Trophoblast cell (in vitro differentiated cells and primary cell): ENCODE results near the gene FBLIM1.
"Not testable (repeated sequence)": the region's sequence is repeated elsewhere in the genome, so short reads cannot be mapped to it uniquely, and the experiment has no call there.

Source experiments
- DNase-seq, 2 donors: peaks; one replicate each; pipeline ENCODE4 v3.0.0-alpha.2; 2016
- H2AFZ ChIP-seq: 2 replicates; pipeline ENCODE4 v1.6.1; 2013; ENCODE audit warnings: low read length, moderate library complexity, mild to moderate bottlenecking; ENCODE audit not compliant: insufficient read depth, poor library complexity
- H2AK5ac ChIP-seq: 2 replicates; pipeline ENCODE4 v1.6.1; 2013; ENCODE audit warnings: mild to moderate bottlenecking, low read length
- H2BK120ac ChIP-seq: 2 replicates; pipeline ENCODE4 v1.6.1; 2013; ENCODE audit warnings: low read length, mild to moderate bottlenecking, moderate library complexity; ENCODE audit not compliant: insufficient read depth, poor library complexity
- H2BK12ac ChIP-seq: 2 replicates; pipeline ENCODE4 v1.6.1; 2013; ENCODE audit warnings: mild to moderate bottlenecking, low read length, moderate library complexity
- H2BK5ac ChIP-seq: 2 replicates; pipeline ENCODE4 v1.6.1; 2013; ENCODE audit warnings: low read length, low read depth, moderate library complexity, mild to moderate bottlenecking; ENCODE audit not compliant: poor library complexity
- H3K14ac ChIP-seq: 2 replicates; pipeline ENCODE4 v1.6.1; 2013; ENCODE audit warnings: mild to moderate bottlenecking, low read length
- H3K18ac ChIP-seq: 2 replicates; pipeline ENCODE4 v1.6.1; 2013; ENCODE audit warnings: mild to moderate bottlenecking, low read length
- H3K23ac ChIP-seq: 2 replicates; pipeline ENCODE4 v1.6.1; 2013; ENCODE audit warnings: low read length
- H3K27ac ChIP-seq: 2 replicates; pipeline ENCODE4 v1.5.1; 2013; ENCODE audit warnings: low read depth, mild to moderate bottlenecking, inconsistent platforms, low read length, moderate library complexity
- H3K27me3 ChIP-seq: 2 replicates; pipeline ENCODE4 v1.6.1; 2013; ENCODE audit warnings: inconsistent platforms, mild to moderate bottlenecking, low read length, moderate library complexity; ENCODE audit not compliant: insufficient read depth
- H3K36me3 ChIP-seq, 2 experiments: 1 replicate in 1 of 2; 2 replicates in 1 of 2; pipeline ENCODE4 v1.6.1; 2013; ENCODE audit warnings: low read length in 2 of 2, mild to moderate bottlenecking in 2 of 2, moderate library complexity in 1 of 2; ENCODE audit not compliant: insufficient read depth in 2 of 2, control insufficient read depth in 1 of 2
- H3K4ac ChIP-seq: 2 replicates; pipeline ENCODE4 v1.6.1; 2013; ENCODE audit warnings: low read depth, mild to moderate bottlenecking, low read length, moderate library complexity
- H3K4me1 ChIP-seq, 2 experiments: 1 replicate in 1 of 2; 2 replicates in 1 of 2; pipeline ENCODE4 v1.6.1; 2013; ENCODE audit warnings: low read length in 2 of 2, mild to moderate bottlenecking in 2 of 2, moderate library complexity in 1 of 2; ENCODE audit not compliant: insufficient read depth in 2 of 2, control insufficient read depth in 1 of 2
- H3K4me2 ChIP-seq: 2 replicates; pipeline ENCODE4 v1.6.1; 2013; ENCODE audit warnings: inconsistent platforms, mild to moderate bottlenecking, low read length, moderate library complexity
- H3K4me3 ChIP-seq: 2 replicates; pipeline ENCODE4 v1.5.1; 2013; ENCODE audit warnings: mild to moderate bottlenecking, low read depth, low read length, inconsistent platforms
- H3K79me1 ChIP-seq: one replicate; pipeline ENCODE4 v1.6.1; 2013; ENCODE audit warnings: low read length
- H3K79me2 ChIP-seq: 2 replicates; pipeline ENCODE4 v1.6.1; 2013; ENCODE audit warnings: low read length, mild to moderate bottlenecking; ENCODE audit not compliant: control insufficient read depth, insufficient read depth, poor library complexity
- H3K9ac ChIP-seq: 2 replicates; pipeline ENCODE4 v1.6.1; 2013; ENCODE audit warnings: mild to moderate bottlenecking, low read length
- H3K9me3 ChIP-seq: 2 replicates; pipeline ENCODE4 v1.6.1; 2013; ENCODE audit warnings: low read depth, mild to moderate bottlenecking, control low read depth, inconsistent platforms, low read length; ENCODE audit not compliant: insufficient read depth
- H4K12ac ChIP-seq: 2 replicates; pipeline ENCODE4 v1.6.1; 2013; ENCODE audit warnings: low read depth, mild to moderate bottlenecking, low read length, moderate library complexity
- H4K8ac ChIP-seq: 2 replicates; pipeline ENCODE4 v1.6.1; 2013; ENCODE audit warnings: low read depth, mild to moderate bottlenecking, low read length, moderate library complexity
- H4K91ac ChIP-seq: one replicate; pipeline ENCODE4 v1.6.1; 2013; ENCODE audit warnings: low read depth, mild to moderate bottlenecking, low read length, moderate library complexity
- WGBS: extraction: QIAGEN DNeasy Blood & Tissue Kit; methylation state at CpG from one replicate; pipeline ENCODE4 v1.1.7; 2013; ENCODE audit warnings: missing lambda C conversion rate; ENCODE audit not compliant: insufficient read length, insufficient coverage; ENCODE audit errors: extremely low coverage; 5-methylcytosine and 5-hydroxymethylcytosine counted together

Gene FBLIM1

GRCh38 chr1:15820478-15820877, 61.9 kb downstream of the FBLIM1 start:
- no peak overlapping the region for H3K4me3 ChIP-seq
- no peak overlapping the region for H4K12ac ChIP-seq
- no peak overlapping the region for H2BK5ac ChIP-seq
- no peaks in the 10 kb centered on the region for H3K4me1 ChIP-seq
- H2AFZ ChIP-seq = no peak overlapping the region
- no CpG with 5 or more reads among the region's 3 CpGs for WGBS
- no peaks in the 10 kb centered on the region for H3K9me3 ChIP-seq
- peak; percentile 92 to 96 for DNase-seq
- H2BK120ac ChIP-seq = no peak overlapping the region
- H4K91ac ChIP-seq = no peak overlapping the region
- H3K36me3 ChIP-seq = no peaks in the 10 kb centered on the region
- no peaks in the 10 kb centered on the region for H3K79me2 ChIP-seq
- no peak overlapping the region for H3K4ac ChIP-seq
- no peak overlapping the region for H4K8ac ChIP-seq
- no peak overlapping the region for H2BK12ac ChIP-seq
- H3K79me1 ChIP-seq = no peaks in the 10 kb centered on the region
- no peak overlapping the region for H3K4me2 ChIP-seq
- H3K27ac ChIP-seq = no peak overlapping the region
- H3K23ac ChIP-seq = peak overlapping the region; percentile 54
- no peak overlapping the region for H2AK5ac ChIP-seq
- H3K14ac ChIP-seq = no peak overlapping the region
- H3K27me3 ChIP-seq = no peaks in the 10 kb centered on the region
- H3K9ac ChIP-seq = no peak overlapping the region
- H3K18ac ChIP-seq = no peak overlapping the region

GRCh38 chr1:15825800-15826199, 67.2 kb downstream of the FBLIM1 start:
- Histone ChIP-seq H3K4ac (no peak overlapping the region), H2BK5ac (no peak overlapping the region), H4K8ac (no peak overlapping the region), H4K12ac (no peak overlapping the region), H3K4me2 (no peak overlapping the region), H3K36me3 (no peaks in the 10 kb centered on the region), H3K27ac (no peak overlapping the region), H3K27me3 (no peaks in the 10 kb centered on the region), H4K91ac (no peak overlapping the region), H3K79me2 (no peaks in the 10 kb centered on the region), H2BK12ac (no peak overlapping the region), H3K18ac (no peak overlapping the region), H3K9me3 (no peaks in the 10 kb centered on the region), H3K79me1 (no peaks in the 10 kb centered on the region), H2AK5ac (no peak overlapping the region), H3K4me1 (no peaks in the 10 kb centered on the region), H3K9ac (no peak overlapping the region), H3K14ac (no peak overlapping the region), H3K4me3 (no peak overlapping the region), H2AFZ (no peak overlapping the region), H2BK120ac (no peak overlapping the region), H3K23ac (no peak overlapping the region)
- DNase-seq = peak in 1 of 2 donors; percentile 23

GRCh38 chr1:15826810-15827507, 68.4 kb downstream of the FBLIM1 start:
- Histone ChIP-seq H3K9me3 (no peaks in the 10 kb centered on the region), H3K4me2 (no peak overlapping the region), H3K27ac (no peak overlapping the region), H3K4me1 (no peaks in the 10 kb centered on the region), H2BK5ac (no peak overlapping the region), H3K14ac (no peak overlapping the region), H3K18ac (no peak overlapping the region), H4K91ac (no peak overlapping the region), H2BK120ac (no peak overlapping the region), H2AK5ac (no peak overlapping the region), H3K4ac (no peak overlapping the region), H3K4me3 (no peak overlapping the region), H3K9ac (no peak overlapping the region), H3K27me3 (no peaks in the 10 kb centered on the region), H2AFZ (no peak overlapping the region), H2BK12ac (no peak overlapping the region), H3K36me3 (no peaks in the 10 kb centered on the region), H4K8ac (no peak overlapping the region), H3K79me1 (no peaks in the 10 kb centered on the region), H3K23ac (no peak overlapping the region), H3K79me2 (no peaks in the 10 kb centered on the region), H4K12ac (no peak overlapping the region)
- no CpG with 5 or more reads among the region's 6 CpGs for WGBS
- DNase-seq = peak in 1 of 2 donors; percentile 15

- H3K23ac ChIP-seq, H3K79me1 ChIP-seq, H3K4me2 ChIP-seq, H2BK5ac ChIP-seq, H3K4ac ChIP-seq, H3K4me3 ChIP-seq, H3K79me2 ChIP-seq, H2AFZ ChIP-seq, H3K36me3 ChIP-seq, H3K18ac ChIP-seq, DNase-seq, H4K12ac ChIP-seq, H4K91ac ChIP-seq, H2BK120ac ChIP-seq, H3K9me3 ChIP-seq, H3K4me1 ChIP-seq, H3K27ac ChIP-seq, H2BK12ac ChIP-seq, H3K9ac ChIP-seq, H3K27me3 ChIP-seq, H4K8ac ChIP-seq, H3K14ac ChIP-seq, H2AK5ac ChIP-seq: not testable (repeated sequence)
- WGBS = no CpG with 5 or more reads among the region's 15 CpGs
These were observed 69.0 kb downstream of the FBLIM1 start for GRCh38 chr1:15827567-15827966.
